Endodermal cell (in vitro differentiated cells): ENCODE measurements around the gene CAV1. TPM values are rescaled to one million over a fixed set of nuclear protein-coding genes. Genes with fewer than 3 reads are reported as not detected.

ENCODE experiments used
- DNase-seq: peaks from one replicate; pipeline ENCODE4 v3.0.0-alpha.2; 2017
- H3K27ac ChIP-seq: 2 replicates; pipeline ENCODE4 v1.5.1; 2013; ENCODE audit warnings: mild to moderate bottlenecking, low read depth, low read length, moderate library complexity
- H3K27me3 ChIP-seq: 2 replicates; pipeline ENCODE4 v1.6.1; 2013; ENCODE audit warnings: mild to moderate bottlenecking, low read length, moderate library complexity; ENCODE audit not compliant: insufficient read depth, control insufficient read depth, poor library complexity, severe bottlenecking
- H3K36me3 ChIP-seq: 2 replicates; pipeline ENCODE4 v1.7.0; 2013; ENCODE audit warnings: mild to moderate bottlenecking, low read length, moderate library complexity; ENCODE audit not compliant: control insufficient read depth, insufficient read depth
- H3K4me1 ChIP-seq: one replicate; pipeline ENCODE4 v1.7.0; 2013; ENCODE audit warnings: low read length; ENCODE audit not compliant: control insufficient read depth, insufficient read depth
- H3K4me3 ChIP-seq: 2 replicates; pipeline ENCODE4 v1.5.1; 2013; ENCODE audit warnings: mild to moderate bottlenecking, low read length, moderate library complexity
- H3K9ac ChIP-seq: 2 replicates; pipeline ENCODE4 v1.6.1; 2013; ENCODE audit warnings: mild to moderate bottlenecking, low read length, moderate library complexity; ENCODE audit not compliant: poor library complexity, severe bottlenecking; ENCODE audit errors: extremely low read depth
- H3K9me3 ChIP-seq: 2 replicates; pipeline ENCODE4 v1.6.1; 2013; ENCODE audit warnings: mild to moderate bottlenecking, low read length, moderate library complexity; ENCODE audit not compliant: control insufficient read depth
- H3K27ac Mint-ChIP-seq: 2 replicates; pipeline ENCODE4 v1.8.0; 2020; ENCODE audit warnings: mixed read lengths
- H3K27me3 Mint-ChIP-seq: 2 replicates; pipeline ENCODE4 v1.8.0; 2021; ENCODE audit warnings: mild to moderate bottlenecking, mixed read lengths; ENCODE audit not compliant: insufficient read depth
- H3K36me3 Mint-ChIP-seq: 2 replicates; pipeline ENCODE4 v1.8.0; 2020; ENCODE audit warnings: low read depth, mixed read lengths
- H3K4me1 Mint-ChIP-seq: 2 replicates; pipeline ENCODE4 v1.8.0; 2020; ENCODE audit warnings: mixed read lengths
- H3K4me3 Mint-ChIP-seq: 2 replicates; pipeline ENCODE4 v1.8.0; 2020; ENCODE audit warnings: mild to moderate bottlenecking, moderate library complexity, mixed read lengths
- H3K9me3 Mint-ChIP-seq: 2 replicates; pipeline ENCODE4 v1.8.0; 2020; ENCODE audit warnings: mild to moderate bottlenecking, mixed read lengths
- CTCF ChIP-seq: fragments of 200-600 bp; sonication (generic); conservative IDR thresholded peaks from 2 replicates; pipeline ENCODE4 v1.5.0; 2021; ENCODE audit warnings: antibody characterized with exemption, mild to moderate bottlenecking
- WGBS, 2 experiments: methylation state at CpG; one replicate each; pipeline versions ENCODE4 v1.1.5 to v1.1.7; 2013; ENCODE audit warnings: missing lambda C conversion rate in 2 of 2, mixed read lengths in 1 of 2; ENCODE audit not compliant: insufficient coverage in 1 of 2, insufficient read length in 1 of 2; 5-methylcytosine and 5-hydroxymethylcytosine counted together
- total RNA-seq, 2 donors: library from RNA; stranded (reverse); fragmentation: NEBNext Ultra II Directional in 1 of 2; extraction: Animal tissue kit (Norgen Biotek cat#: 25700) in 1 of 2; gene quantifications; 2 replicates in 1 of 2; 3 replicates in 1 of 2; pipeline ENCODE4 v1.2.1, GENCODE V29; 2021

Gene CAV1
- total RNA-seq, 2 donors from 2014 or later: 4.9 to 8.8 TPM

- Mint-ChIP-seq H3K27ac (no peak overlapping the region), H3K4me1 (peaks cover 10% of the 10 kb centered on the region), H3K27me3 (peaks cover 5% of the 10 kb centered on the region), H3K36me3 (no peaks in the 10 kb centered on the region), H3K9me3 (peaks cover 2% of the 10 kb centered on the region), H3K4me3 (no peak overlapping the region)
- no CpG with 5 or more reads among the region's 1 CpG for WGBS, 2 experiments
- no peaks in the 10 kb centered on the region for H3K36me3 ChIP-seq
- no peaks in the 10 kb centered on the region for H3K27me3 ChIP-seq
- no peak overlapping the region for H3K4me3 ChIP-seq
- TF ChIP-seq CTCF: no peak
- H3K27ac ChIP-seq: no peak overlapping the region
- no peak for DNase-seq
- H3K9ac ChIP-seq: no peak overlapping the region
- no peaks in the 10 kb centered on the region for H3K4me1 ChIP-seq
- no peaks in the 10 kb centered on the region for H3K9me3 ChIP-seq
These were observed 31.4 kb upstream of the CAV1 start for GRCh38 chr7:116493449-116493848.

DNA sequence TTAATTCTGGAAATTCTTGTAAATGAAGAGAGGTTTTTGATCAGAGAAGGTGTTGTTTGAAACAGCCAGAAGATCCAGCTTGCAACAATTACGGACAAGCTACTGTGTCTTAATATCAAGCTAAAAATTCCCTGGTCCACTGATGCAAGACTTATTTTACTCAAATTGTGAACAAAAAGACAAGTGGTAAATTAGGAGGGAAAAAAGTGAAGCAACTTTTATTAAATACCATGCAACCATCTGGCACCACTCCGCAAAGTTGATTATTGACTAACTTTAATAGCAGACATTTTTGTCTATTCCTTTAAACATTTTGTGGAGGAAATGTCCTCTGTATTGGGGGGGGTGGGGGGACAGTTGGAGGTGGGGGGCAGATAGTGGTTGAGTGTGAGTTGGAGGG is 30.4 kb upstream of the CAV1 start:
- DNase-seq: no peak
- Mint-ChIP-seq H3K9me3 (peaks cover 2% of the 10 kb centered on the region), H3K27me3 (peaks cover 11% of the 10 kb centered on the region), H3K27ac (no peak overlapping the region), H3K4me1 (peaks cover 13% of the 10 kb centered on the region), H3K4me3 (no peak overlapping the region), H3K36me3 (no peaks in the 10 kb centered on the region)
- Histone ChIP-seq H3K9me3 (no peaks in the 10 kb centered on the region), H3K9ac (no peak overlapping the region), H3K27ac (no peak overlapping the region), H3K4me1 (no peaks in the 10 kb centered on the region), H3K36me3 (no peaks in the 10 kb centered on the region), H3K4me3 (no peak overlapping the region), H3K27me3 (peaks cover 5% of the 10 kb centered on the region)
- WGBS, 2 experiments: 88 to 96% methylated on average over 1 to 2 of the region's 2 CpGs
- no peak for TF ChIP-seq CTCF

- Histone ChIP-seq H3K27me3 (peaks cover 13% of the 10 kb centered on the region), H3K36me3 (no peaks in the 10 kb centered on the region), H3K27ac (no peak overlapping the region), H3K9ac (no peak overlapping the region), H3K9me3 (no peaks in the 10 kb centered on the region), H3K4me1 (peaks cover 3% of the 10 kb centered on the region), H3K4me3 (no peak overlapping the region)
- H3K36me3 Mint-ChIP-seq: no peaks in the 10 kb centered on the region
- no peak overlapping the region for H3K4me3 Mint-ChIP-seq
- peaks cover 18% of the 10 kb centered on the region for H3K4me1 Mint-ChIP-seq
- no peak for DNase-seq
- H3K27ac Mint-ChIP-seq: no peak overlapping the region
- 92 to 100% methylated on average over 1 of the region's 1 CpG for WGBS, 2 experiments
- TF ChIP-seq CTCF: peak; percentile 42
- H3K9me3 Mint-ChIP-seq: peaks cover 2% of the 10 kb centered on the region
- H3K27me3 Mint-ChIP-seq: peaks cover 18% of the 10 kb centered on the region
These were observed 29.1 kb upstream of the CAV1 start for GRCh38 chr7:116495736-116496135.
